Ecto neural progenitor cell (in vitro differentiated cells): ENCODE measurements around the gene CNP.

Source experiments
- DNase-seq: peaks from one replicate; pipeline ENCODE4 v3.0.0-alpha.2; 2018; ENCODE audit warnings: low spot score

Gene CNP

GRCh38 chr17:41942626-41943373 is 23.8 kb upstream of the CNP start:
- no peak for DNase-seq

- DNase-seq: no peak
Measured at GRCh38 chr17:41943492-41943891, 23.1 kb upstream of the CNP start.

GRCh38 chr17:41944943-41945342 is 21.7 kb upstream of the CNP start:
- no peak for DNase-seq

- no peak for DNase-seq
Measured at GRCh38 chr17:41948762-41949460, 17.7 kb upstream of the CNP start.

GRCh38 chr17:41956522-41956921 is 10.1 kb upstream of the CNP start:
- no peak for DNase-seq

GRCh38 chr17:41957031-41957868 is 9.3 kb upstream of the CNP start:
- DNase-seq: no peak

GRCh38 chr17:41957869-41958439 is 8.6 kb upstream of the CNP start:
- no peak for DNase-seq

- no peak for DNase-seq
Measured at GRCh38 chr17:41959030-41959335, 7.6 kb upstream of the CNP start.

GRCh38 chr17:41959336-41960095 is 7.1 kb upstream of the CNP start:
- peak; percentile 75 for DNase-seq

- DNase-seq: no peak
Measured at GRCh38 chr17:41962111-41962510, 4.5 kb upstream of the CNP start.

GRCh38 chr17:41962768-41963434 is 3.7 kb upstream of the CNP start:
- peak; percentile 91 for DNase-seq

- DNase-seq: peak; percentile 79
Measured at GRCh38 chr17:41965694-41966462, 717 bp upstream of the CNP start.

- no peak for DNase-seq
Measured at GRCh38 chr17:41967141-41967920, 736 bp downstream of the CNP start.

- no peak for DNase-seq
Measured at GRCh38 chr17:41967921-41968578, 1.5 kb downstream of the CNP start.

GRCh38 chr17:41968676-41969075 is 2.1 kb downstream of the CNP start:
- no peak for DNase-seq

GRCh38 chr17:41970901-41971331 is 4.3 kb downstream of the CNP start:
- DNase-seq: no peak

GRCh38 chr17:41971721-41972523 is 5.3 kb downstream of the CNP start:
- no peak for DNase-seq
